DND-41 (cell line): ENCODE measurements around the gene NR1H4.
"Not testable (repeated sequence)": the region's sequence is repeated elsewhere in the genome, so short reads cannot be mapped to it uniquely, and the experiment has no call there.

Experiments
- ATAC-seq: fragments of 200-7000 bp; cut with Tn5 transposase; 3 replicates; pipeline ENCODE4 v1.9.1; 2021; ENCODE audit warnings: low read depth; ENCODE audit not compliant: insufficient read depth
- DNase-seq: peaks from one replicate; pipeline ENCODE4 v3.0.0-alpha.2; 2020
- H2AFZ ChIP-seq: 2 replicates; pipeline ENCODE4 v1.6.0; 2012; ENCODE audit warnings: low read depth, low read length
- H3K27ac ChIP-seq: 2 replicates; pipeline ENCODE4 v1.5.1; 2012; ENCODE audit warnings: low read length, inconsistent platforms
- H3K27me3 ChIP-seq: fragments of 200-600 bp; sonication (generic); 2 replicates; pipeline ENCODE4 v1.6.0; 2012; ENCODE audit warnings: low read length, mild to moderate bottlenecking, inconsistent platforms; ENCODE audit not compliant: insufficient read depth, poor library complexity
- H3K36me3 ChIP-seq: 2 replicates; pipeline ENCODE4 v1.5.1; 2012; ENCODE audit warnings: low read length, inconsistent platforms; ENCODE audit not compliant: insufficient read depth
- H3K4me1 ChIP-seq: 2 replicates; pipeline ENCODE4 v1.5.1; 2012; ENCODE audit warnings: mild to moderate bottlenecking, low read length; ENCODE audit not compliant: insufficient read depth
- H3K4me2 ChIP-seq: 2 replicates; pipeline ENCODE4 v1.6.0; 2012; ENCODE audit warnings: mild to moderate bottlenecking, moderate library complexity, low read length, inconsistent platforms; ENCODE audit not compliant: insufficient read depth
- H3K4me3 ChIP-seq, 2 experiments: fragments of 200-600 bp in 1 of 2; shearing (Covaris generic) in 1 of 2; 2 replicates each; pipeline ENCODE4 v1.5.1; 2012 to 2016; ENCODE audit warnings: inconsistent platforms in 2 of 2, low read length in 2 of 2, mild to moderate bottlenecking in 2 of 2, low read depth in 1 of 2, moderate library complexity in 1 of 2
- H3K79me2 ChIP-seq: 2 replicates; pipeline ENCODE4 v1.6.0; 2012; ENCODE audit warnings: low read length, inconsistent platforms; ENCODE audit not compliant: insufficient read depth
- H3K9ac ChIP-seq: 2 replicates; pipeline ENCODE4 v1.6.0; 2012; ENCODE audit warnings: low read depth, mild to moderate bottlenecking, inconsistent platforms, low read length, moderate library complexity
- H3K9me3 ChIP-seq: 2 replicates; pipeline ENCODE4 v1.5.1; 2012; ENCODE audit warnings: low read length, moderate library complexity, mild to moderate bottlenecking, inconsistent platforms; ENCODE audit not compliant: insufficient read depth, severe bottlenecking
- H4K20me1 ChIP-seq: 2 replicates; pipeline ENCODE4 v1.6.0; 2012; ENCODE audit warnings: low read length; ENCODE audit not compliant: insufficient read depth
- EZH2 ChIP-seq: IDR thresholded peaks from 3 replicates; pipeline ENCODE4 v1.6.1; 2012; ENCODE audit warnings: borderline replicate concordance, low read depth, mild to moderate bottlenecking, moderate library complexity, low read length, inconsistent platforms; ENCODE audit not compliant: severe bottlenecking
- TF ChIP-seq, protein P1 (sequence below): IDR thresholded peaks from 2 replicates; pipeline ENCODE4 v1.5.1; 2012; ENCODE audit warnings: borderline replicate concordance, low read length, moderate library complexity, mild to moderate bottlenecking; ENCODE audit not compliant: poor library complexity, severe bottlenecking; ENCODE audit errors: extremely low read depth

The NR1H4 gene

DNA sequence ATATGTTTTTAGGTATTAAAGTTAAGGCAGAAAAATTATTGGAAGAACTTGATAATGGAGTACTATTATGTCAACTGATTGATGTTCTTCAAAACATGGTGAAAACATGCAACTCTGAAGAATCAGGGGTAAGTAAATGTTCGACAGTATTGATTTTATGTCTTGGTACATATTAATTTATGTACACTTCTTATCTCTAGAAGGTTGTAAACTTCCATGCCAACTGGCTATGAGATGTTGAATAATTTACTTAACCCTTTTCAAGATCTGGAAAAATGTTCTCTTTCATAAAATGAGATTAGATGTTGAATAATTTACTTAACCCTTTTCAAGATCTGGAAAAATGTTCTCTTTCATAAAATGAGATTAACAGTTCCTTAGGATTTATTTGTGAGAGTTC lies 128.0 kb downstream of the NR1H4 start:
- H2AFZ ChIP-seq: no peak overlapping the region
- H3K9me3 ChIP-seq: no peaks in the 10 kb centered on the region
- H3K4me1 ChIP-seq: no peaks in the 10 kb centered on the region
- DNase-seq (no peak), ATAC-seq (no peak)
- no peaks in the 10 kb centered on the region for H3K27me3 ChIP-seq
- H3K9ac ChIP-seq: no peak overlapping the region
- no peaks in the 10 kb centered on the region for H3K36me3 ChIP-seq
- no peaks in the 10 kb centered on the region for H3K79me2 ChIP-seq
- no peaks in the 10 kb centered on the region for H4K20me1 ChIP-seq
- no peak overlapping the region for H3K4me3 ChIP-seq
- no peak overlapping the region for H3K4me2 ChIP-seq
- no peak overlapping the region for H3K27ac ChIP-seq
- TF ChIP-seq EZH2: no peak

DNA sequence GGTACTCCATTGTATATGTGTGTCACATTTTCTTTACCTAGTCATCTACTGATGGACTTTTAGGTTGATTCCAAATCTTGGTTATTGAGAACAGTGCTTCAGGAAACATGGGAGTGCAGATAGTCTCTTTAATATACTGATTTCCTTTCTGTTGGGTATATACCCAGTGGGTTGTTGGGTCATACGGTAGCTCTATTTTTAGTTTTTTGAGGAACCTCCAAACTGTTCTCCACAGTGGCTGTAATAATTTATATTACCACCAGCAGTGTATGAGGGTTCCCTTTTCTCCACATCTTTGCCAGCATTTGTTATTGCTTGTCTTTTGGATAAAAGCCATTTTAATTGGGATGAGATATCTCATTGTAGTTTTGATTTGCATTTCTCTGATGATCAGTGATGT lies 129.3 kb downstream of the NR1H4 start:
- H4K20me1 ChIP-seq, H3K79me2 ChIP-seq, H3K9ac ChIP-seq, H3K4me3 ChIP-seq, DNase-seq, H3K4me1 ChIP-seq, H3K36me3 ChIP-seq, H3K4me2 ChIP-seq, H3K27me3 ChIP-seq, H3K27ac ChIP-seq, H3K9me3 ChIP-seq, ATAC-seq, H2AFZ ChIP-seq: not testable (repeated sequence)

DNA sequence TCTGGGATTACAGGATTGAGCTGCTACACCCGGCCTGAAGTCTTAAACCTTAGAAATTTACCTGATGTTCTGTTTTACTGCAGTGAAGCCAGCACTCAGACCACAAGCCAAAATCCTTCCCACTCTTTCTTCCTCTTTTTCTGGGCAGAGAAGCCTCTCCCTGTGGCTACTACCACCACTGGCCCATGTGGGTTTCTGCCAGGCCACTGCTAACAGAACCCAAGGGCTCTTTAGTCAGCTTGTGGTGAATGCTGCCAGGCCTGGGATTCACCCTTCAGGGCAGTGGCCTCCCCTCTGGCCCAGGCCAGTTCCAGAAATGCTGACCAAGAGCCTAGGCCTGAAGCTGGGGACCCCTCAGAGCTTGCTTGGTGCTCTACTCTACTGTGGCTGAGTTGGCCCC lies 135.1 kb downstream of the NR1H4 start:
- no peaks in the 10 kb centered on the region for H3K27me3 ChIP-seq

DNA sequence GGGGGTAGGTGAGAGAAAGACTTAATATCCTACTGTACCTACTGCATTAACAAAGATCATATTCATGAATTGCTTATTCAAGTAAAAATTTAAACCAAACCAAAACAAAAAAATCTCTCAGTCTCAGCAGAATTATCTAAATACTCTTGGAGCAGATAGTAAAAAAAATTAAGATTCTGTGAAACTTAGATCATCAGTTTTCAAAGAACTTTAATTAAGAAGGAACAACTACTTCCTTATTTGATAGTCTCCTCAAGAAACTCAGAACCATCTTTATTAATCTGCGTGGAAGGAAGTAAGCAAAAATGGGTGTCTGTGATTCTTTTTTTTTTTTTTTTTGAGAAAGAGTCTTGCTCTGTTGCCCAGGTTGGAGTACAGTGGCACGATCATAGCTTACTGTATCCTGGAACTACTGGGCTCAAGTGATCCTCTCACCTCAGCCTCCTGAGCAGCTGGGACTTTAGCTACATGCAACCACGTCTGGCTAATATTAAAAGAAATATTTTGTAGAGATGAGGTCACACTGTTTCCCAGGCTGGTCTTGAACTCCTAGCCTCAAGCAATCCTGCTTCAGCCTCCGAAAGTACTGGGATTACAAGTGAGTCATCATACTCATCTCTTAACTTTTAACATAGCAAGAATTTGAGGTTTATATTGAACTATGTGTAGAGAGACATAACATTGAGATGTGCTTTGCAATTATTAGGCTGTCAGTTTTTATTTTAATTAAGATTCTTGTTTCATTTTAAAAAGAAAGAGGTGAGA lies 137.2 kb downstream of the NR1H4 start:
- H3K27me3 ChIP-seq: no peaks in the 10 kb centered on the region
- H4K20me1 ChIP-seq: no peaks in the 10 kb centered on the region
- no peak overlapping the region for H3K27ac ChIP-seq
- H2AFZ ChIP-seq: no peak overlapping the region
- H3K79me2 ChIP-seq: no peaks in the 10 kb centered on the region
- DNase-seq: no peak
- ATAC-seq: no peak
- no peak overlapping the region for H3K9ac ChIP-seq
- H3K4me1 ChIP-seq: no peaks in the 10 kb centered on the region
- no peak for TF ChIP-seq EZH2
- TF ChIP-seq, protein P1, sequence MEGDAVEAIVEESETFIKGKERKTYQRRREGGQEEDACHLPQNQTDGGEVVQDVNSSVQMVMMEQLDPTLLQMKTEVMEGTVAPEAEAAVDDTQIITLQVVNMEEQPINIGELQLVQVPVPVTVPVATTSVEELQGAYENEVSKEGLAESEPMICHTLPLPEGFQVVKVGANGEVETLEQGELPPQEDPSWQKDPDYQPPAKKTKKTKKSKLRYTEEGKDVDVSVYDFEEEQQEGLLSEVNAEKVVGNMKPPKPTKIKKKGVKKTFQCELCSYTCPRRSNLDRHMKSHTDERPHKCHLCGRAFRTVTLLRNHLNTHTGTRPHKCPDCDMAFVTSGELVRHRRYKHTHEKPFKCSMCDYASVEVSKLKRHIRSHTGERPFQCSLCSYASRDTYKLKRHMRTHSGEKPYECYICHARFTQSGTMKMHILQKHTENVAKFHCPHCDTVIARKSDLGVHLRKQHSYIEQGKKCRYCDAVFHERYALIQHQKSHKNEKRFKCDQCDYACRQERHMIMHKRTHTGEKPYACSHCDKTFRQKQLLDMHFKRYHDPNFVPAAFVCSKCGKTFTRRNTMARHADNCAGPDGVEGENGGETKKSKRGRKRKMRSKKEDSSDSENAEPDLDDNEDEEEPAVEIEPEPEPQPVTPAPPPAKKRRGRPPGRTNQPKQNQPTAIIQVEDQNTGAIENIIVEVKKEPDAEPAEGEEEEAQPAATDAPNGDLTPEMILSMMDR: no peak
- no peak overlapping the region for H3K4me3 ChIP-seq
- H3K9me3 ChIP-seq: no peaks in the 10 kb centered on the region
- no peak overlapping the region for H3K4me2 ChIP-seq
- no peaks in the 10 kb centered on the region for H3K36me3 ChIP-seq

More for the DNA sequence above, 135.1 kb downstream of the NR1H4 start:
- H3K4me2 ChIP-seq: no peak overlapping the region
- H3K9me3 ChIP-seq: no peaks in the 10 kb centered on the region
- no peak for TF ChIP-seq EZH2
- ATAC-seq (no peak), DNase-seq (no peak)
- no peaks in the 10 kb centered on the region for H4K20me1 ChIP-seq
- H3K36me3 ChIP-seq: no peaks in the 10 kb centered on the region
- H2AFZ ChIP-seq: no peak overlapping the region
- no peaks in the 10 kb centered on the region for H3K4me1 ChIP-seq
- H3K4me3 ChIP-seq: no peak overlapping the region
- no peak overlapping the region for H3K9ac ChIP-seq
- no peaks in the 10 kb centered on the region for H3K79me2 ChIP-seq
- H3K27ac ChIP-seq: no peak overlapping the region

DNA sequence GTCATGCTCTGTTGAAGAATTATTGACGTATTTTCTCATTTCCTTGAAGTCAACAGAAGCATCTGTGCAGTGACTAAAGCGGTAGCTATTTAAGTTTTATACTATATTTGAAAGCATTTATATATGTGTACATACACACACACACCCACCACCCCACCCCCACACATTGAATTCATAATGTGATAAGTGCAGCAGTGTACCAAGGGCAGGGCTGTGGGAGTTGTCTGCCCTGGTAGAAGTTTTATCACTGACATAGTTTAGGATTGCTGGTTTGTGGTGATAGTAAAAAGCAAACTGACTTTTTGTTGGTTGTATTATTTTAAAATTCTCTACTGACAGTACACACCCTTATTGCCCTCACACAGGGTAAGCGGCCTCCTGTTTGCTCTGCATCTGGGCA lies 138.9 kb downstream of the NR1H4 start:
- Histone ChIP-seq H3K27me3 (no peaks in the 10 kb centered on the region), H3K9me3 (no peaks in the 10 kb centered on the region), H3K9ac (no peak overlapping the region), H3K4me1 (no peaks in the 10 kb centered on the region), H3K27ac (no peak overlapping the region), H4K20me1 (no peaks in the 10 kb centered on the region), H3K4me2 (no peak overlapping the region), H2AFZ (no peak overlapping the region), H3K36me3 (no peaks in the 10 kb centered on the region), H3K79me2 (no peaks in the 10 kb centered on the region), H3K4me3 (no peak overlapping the region)
- ATAC-seq: no peak
- DNase-seq: no peak
- TF ChIP-seq EZH2: no peak
